Activated T-helper 9 cell treated with anti-CD3 and anti-CD28 coated beads, Interleukin-2, amount 50 U/mL, for 16 hours (primary cell): Measurements from ENCODE around the gene EEF1A2.
"Not testable (repeated sequence)": the region's sequence is repeated elsewhere in the genome, so short reads cannot be mapped to it uniquely, and the experiment has no call there.

Experiments
- DNase-seq: peaks from one replicate; pipeline ENCODE4 v3.0.0-alpha.2; 2020; ENCODE audit warnings: low read depth

Gene EEF1A2

DNA sequence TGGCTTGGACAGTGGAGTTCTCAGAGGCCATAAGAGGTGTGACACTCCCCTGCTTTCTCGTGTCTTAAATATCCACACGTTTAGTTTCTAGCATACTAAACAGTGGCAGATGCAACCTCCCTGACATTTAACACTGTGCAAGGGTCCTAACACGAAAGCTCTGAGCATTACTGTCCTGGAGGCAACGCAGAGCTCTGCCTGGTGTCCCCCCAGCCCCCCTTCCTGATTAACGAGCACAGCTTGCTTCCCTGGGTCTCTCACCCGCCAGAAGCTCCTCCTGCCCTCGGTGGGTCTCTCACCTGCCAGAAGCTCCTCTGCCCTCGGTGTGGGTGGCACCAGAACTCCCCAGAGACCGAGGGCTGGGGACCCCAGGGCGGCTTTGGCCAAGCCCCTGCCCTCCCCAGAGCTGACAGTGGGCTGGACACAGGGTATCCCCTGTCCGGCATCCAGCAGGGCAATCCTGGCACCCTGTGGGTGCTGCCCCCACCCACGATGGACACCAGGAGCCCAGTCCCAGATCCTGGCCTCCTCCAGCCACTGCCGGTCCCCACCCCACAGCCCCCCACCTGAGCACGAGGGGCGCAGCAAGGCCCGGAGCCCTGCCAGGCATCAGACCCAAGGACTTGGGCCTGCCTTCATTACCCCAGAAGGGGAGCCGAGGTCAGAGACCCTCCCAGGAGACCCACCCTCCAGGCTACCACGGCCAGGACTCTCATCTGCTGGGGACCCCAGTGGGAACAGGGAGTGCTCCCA lies 14.1 kb downstream of the EEF1A2 start:
- no peak for DNase-seq

DNA sequence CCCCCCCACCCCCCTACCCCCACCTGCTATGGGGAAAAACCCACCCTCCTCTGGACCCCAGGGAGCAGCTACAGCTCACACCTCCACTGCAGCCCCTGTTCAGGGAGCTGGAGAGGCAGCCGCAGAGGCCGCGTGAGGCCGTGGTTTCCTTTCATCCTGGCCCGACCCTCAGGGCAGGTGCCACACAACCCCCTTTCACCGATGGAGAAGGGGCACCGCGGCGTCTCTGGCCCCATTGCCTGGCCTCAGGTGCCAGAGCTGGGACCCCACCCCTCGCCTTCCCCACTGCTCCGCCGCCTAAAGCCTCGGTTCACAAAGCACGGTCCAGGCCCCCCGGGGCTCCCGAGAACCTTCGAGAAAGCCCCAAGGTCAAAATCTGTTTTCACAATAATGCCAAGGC lies 14.6 kb downstream of the EEF1A2 start:
- no peak for DNase-seq

DNA sequence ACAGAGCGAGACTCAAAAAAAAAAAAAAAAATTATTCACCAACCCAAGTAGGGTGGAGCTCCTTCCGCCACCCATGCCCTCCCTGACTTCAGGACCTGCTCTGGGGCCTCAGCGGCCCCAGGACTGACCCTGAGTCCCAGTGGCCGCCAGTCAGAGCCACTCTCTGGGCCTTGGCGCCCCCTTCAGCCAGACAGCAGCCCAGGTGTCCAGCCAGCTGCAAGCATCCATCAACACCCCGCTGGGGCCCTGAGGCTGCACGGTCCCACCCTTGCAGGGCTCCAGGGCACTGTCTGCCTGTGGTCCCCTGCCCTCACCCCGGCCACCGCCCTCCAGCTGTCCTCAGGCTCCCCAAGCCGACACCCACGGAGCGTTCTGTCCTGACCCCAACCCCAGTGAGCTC lies 15.0 kb downstream of the EEF1A2 start:
- no peak for DNase-seq

GRCh38 chr20:63482021-63482587 lies 16.8 kb downstream of the EEF1A2 start:
- DNase-seq, result no peak

DNA sequence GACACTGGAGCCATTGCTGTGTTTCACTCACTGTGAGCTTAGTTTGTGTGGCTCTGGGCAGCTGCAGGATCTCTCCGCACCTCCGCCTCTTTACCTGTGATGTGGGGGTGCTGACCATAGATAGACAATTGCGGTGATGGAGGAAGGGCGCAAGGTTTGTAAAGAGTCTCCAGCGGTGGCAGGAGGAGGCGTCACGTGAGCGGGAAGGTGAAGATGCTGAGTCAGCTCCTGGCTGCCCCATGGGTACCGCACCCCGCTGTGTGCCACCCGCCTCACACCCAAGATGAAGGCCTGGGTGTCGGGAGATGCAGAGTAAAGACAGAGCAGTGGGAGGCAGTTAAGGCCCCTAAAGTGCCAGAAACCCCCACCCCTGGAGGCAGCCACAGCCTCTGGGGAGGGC lies 17.4 kb downstream of the EEF1A2 start:
- no peak for DNase-seq

DNA sequence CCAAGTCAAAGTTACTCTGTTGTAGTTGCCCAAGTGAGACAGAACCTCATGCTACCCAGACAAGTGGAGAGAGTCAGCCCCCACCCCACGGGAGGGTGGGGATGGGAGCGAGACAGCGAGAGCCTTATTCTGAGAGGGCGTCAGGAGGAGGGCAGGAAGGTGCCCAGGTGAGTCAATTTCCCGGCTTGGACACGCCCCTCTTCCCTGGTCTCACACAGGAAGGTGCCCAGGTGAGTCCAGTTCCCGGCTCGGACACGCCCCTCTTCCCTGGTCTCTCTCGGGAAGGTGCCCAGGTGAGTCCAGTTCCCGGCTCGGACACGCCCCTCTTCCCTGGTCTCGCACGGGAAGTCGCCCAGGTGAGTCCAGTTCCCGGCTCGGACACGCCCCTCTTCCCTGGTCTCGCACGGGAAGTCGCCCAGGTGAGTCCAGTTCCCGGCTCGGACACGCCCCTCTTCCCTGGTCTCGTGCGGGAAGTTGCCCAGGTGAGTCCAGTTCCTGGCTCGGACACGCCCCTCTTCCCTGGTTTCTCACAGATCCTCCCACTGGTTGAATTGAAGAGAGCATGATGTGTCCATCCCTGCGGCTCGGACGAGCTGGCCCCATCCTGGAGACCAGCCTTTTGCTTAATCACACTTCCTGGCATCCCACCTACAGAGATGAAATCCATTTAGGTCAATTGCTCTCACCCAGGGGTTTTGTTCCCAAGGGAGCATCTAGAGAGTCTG lies 19.0 kb downstream of the EEF1A2 start:
- DNase-seq, result not testable (repeated sequence)

GRCh38 chr20:63478346-63479302 lies 20.3 kb downstream of the EEF1A2 start:
- no peak for DNase-seq

- DNase-seq, result no peak
Observed at GRCh38 chr20:63477944-63478343, 20.9 kb downstream of the EEF1A2 start.

- no peak for DNase-seq
Observed at GRCh38 chr20:63477061-63477616, 21.7 kb downstream of the EEF1A2 start.

- no peak for DNase-seq
Observed at GRCh38 chr20:63475209-63475608, 23.7 kb downstream of the EEF1A2 start.

- DNase-seq, result no peak
Observed at GRCh38 chr20:63473555-63474449, 25.1 kb downstream of the EEF1A2 start.

DNA sequence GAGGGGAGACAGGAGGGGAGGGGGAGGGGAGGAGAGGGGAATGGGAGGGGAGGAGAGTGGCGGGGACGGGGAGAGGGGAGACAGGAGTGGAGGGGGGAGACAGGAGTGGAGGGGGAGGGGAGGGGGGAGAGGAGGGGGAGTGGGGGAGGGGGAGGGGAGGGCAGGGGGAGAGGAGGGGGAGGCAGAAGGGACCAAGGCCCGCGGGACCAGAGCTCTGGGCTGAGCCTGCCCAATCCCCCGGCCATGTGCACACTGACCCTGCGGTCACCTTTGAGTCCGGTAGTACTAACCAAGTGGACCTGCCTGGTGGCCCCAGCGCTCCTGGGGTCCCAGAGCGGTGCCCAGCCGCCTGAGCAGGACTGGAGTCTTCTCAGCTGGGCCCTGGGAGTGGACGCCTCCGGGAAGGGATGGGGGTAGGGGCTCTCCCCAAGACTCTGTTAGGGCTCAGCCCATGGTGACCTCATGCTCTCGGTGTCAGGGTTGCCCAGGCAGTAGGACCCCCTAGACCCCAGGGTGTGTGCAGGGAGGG lies 26.0 kb downstream of the EEF1A2 start:
- no peak for DNase-seq

GRCh38 chr20:63471981-63472831 lies 26.7 kb downstream of the EEF1A2 start, which contains the start of gene KCNQ2:
Gene KCNQ2, minus strand, starts transcription at chr20:63472655. Its CDS starts 192 bp downstream, at chr20:63472463.
- no peak for DNase-seq

GRCh38 chr20:63471717-63471980 lies 27.2 kb downstream of the EEF1A2 start:
- no peak for DNase-seq

GRCh38 chr20:63471002-63471716 lies 27.7 kb downstream of the EEF1A2 start:
- no peak for DNase-seq

GRCh38 chr20:63470410-63470809 lies 28.5 kb downstream of the EEF1A2 start:
- DNase-seq, result no peak

- no peak for DNase-seq
Observed at GRCh38 chr20:63469713-63470101, 29.2 kb downstream of the EEF1A2 start.

DNA sequence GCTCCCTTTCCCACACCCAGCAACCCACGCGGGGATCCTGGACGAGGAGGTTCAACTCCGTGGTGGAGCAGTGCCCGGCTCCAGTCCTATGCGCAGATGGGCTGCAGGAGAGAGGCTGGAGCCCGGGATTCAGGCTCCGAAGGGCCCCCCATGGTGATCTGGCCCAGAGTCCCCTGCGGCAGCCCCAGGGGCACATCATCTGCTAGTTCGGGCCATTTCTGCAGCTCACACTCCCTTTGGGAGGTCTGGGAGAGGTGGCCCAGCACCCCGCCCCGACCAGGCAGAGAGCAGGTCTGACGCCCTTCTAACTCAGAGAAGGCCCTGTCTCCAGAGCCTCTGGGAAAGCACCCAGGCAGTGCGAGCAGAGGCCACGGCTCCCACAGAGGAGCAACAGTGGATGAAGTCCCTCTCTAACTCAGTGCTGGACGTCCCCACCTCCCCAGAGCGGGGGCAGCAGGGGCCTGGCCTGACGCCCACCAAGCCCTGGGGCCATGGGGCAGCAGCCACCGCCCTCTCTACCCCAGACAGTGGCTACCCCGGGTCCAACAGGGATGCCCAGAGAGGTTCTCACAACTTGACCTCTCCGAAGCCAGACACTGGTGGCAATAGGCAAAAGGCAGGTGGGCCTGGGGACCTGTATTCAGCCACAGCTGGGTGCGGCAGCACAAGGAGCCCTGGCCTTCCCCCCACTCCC lies 29.7 kb downstream of the EEF1A2 start:
- no peak for DNase-seq
